GM23338 (cell line): Measurements from ENCODE around the gene CKS1B. TPM values are rescaled to one million over a fixed set of nuclear protein-coding genes. Genes with fewer than 3 reads are reported as not detected.

Experiments
- ATAC-seq: fragments of 200-7000 bp; cut with Tn5 transposase; 3 replicates; pipeline ENCODE4 v1.9.1; 2020
- DNase-seq: peaks from one replicate; pipeline ENCODE4 v3.0.0-alpha.2; 2015; ENCODE audit warnings: low spot score
- H2AFZ ChIP-seq: fragments of 200-600 bp; sonication (generic); 2 replicates; pipeline ENCODE4 v1.8.0; 2016; ENCODE audit warnings: antibody characterized with exemption, mild to moderate bottlenecking, moderate library complexity
- H3F3A ChIP-seq: fragments of 200-600 bp; sonication (generic); replicated peaks from 2 replicates; pipeline ENCODE4 v1.8.0; 2017; ENCODE audit warnings: antibody characterized with exemption, mixed run types, low read depth
- H3K27ac ChIP-seq: fragments of 200-600 bp; sonication (generic); 2 replicates; pipeline ENCODE4 v1.6.1; 2016; ENCODE audit warnings: low read depth
- H3K27me3 ChIP-seq: fragments of 200-600 bp; sonication (generic); 2 replicates; pipeline ENCODE4 v1.8.0; 2016; ENCODE audit warnings: mild to moderate bottlenecking, mixed run types, moderate library complexity; ENCODE audit not compliant: insufficient read depth
- H3K36me3 ChIP-seq: fragments of 200-600 bp; sonication (generic); 2 replicates; pipeline ENCODE4 v1.8.0; 2016; ENCODE audit warnings: mild to moderate bottlenecking; ENCODE audit not compliant: insufficient read depth
- H3K4me1 ChIP-seq: fragments of 200-600 bp; sonication (generic); 2 replicates; pipeline ENCODE4 v1.8.0; 2016; ENCODE audit warnings: mild to moderate bottlenecking, moderate library complexity; ENCODE audit not compliant: insufficient read depth
- H3K4me2 ChIP-seq: fragments of 200-600 bp; sonication (generic); 2 replicates; pipeline ENCODE4 v1.7.1; 2017; ENCODE audit warnings: mixed run types
- H3K4me3 ChIP-seq: fragments of 200-600 bp; sonication (generic); 2 replicates; pipeline ENCODE4 v1.6.1; 2016; ENCODE audit warnings: mixed run types
- H3K79me2 ChIP-seq: fragments of 200-600 bp; sonication (generic); replicated peaks from 2 replicates; pipeline ENCODE4 v1.8.0; 2017; ENCODE audit warnings: mild to moderate bottlenecking; ENCODE audit not compliant: insufficient read depth
- H3K9me2 ChIP-seq: fragments of 200-600 bp; sonication (generic); 2 replicates; pipeline ENCODE4 v1.8.0; 2017; ENCODE audit not compliant: insufficient read depth
- H4K20me1 ChIP-seq: fragments of 200-600 bp; sonication (generic); replicated peaks from 2 replicates; pipeline ENCODE4 v1.8.0; 2017; ENCODE audit warnings: mild to moderate bottlenecking; ENCODE audit not compliant: insufficient read depth
- H3K27ac Mint-ChIP-seq: 2 replicates; pipeline ENCODE4 v1.8.0; 2020; ENCODE audit warnings: inconsistent platforms, mild to moderate bottlenecking, moderate library complexity, mixed read lengths
- H3K27me3 Mint-ChIP-seq: 3 replicates; pipeline ENCODE4 v1.8.0; 2022; ENCODE audit warnings: low read depth, mild to moderate bottlenecking, moderate library complexity, mixed read lengths, inconsistent platforms; ENCODE audit not compliant: insufficient read depth, poor library complexity
- H3K36me3 Mint-ChIP-seq: 3 replicates; pipeline ENCODE4 v1.8.0; 2021; ENCODE audit warnings: low read depth, mild to moderate bottlenecking, inconsistent platforms, moderate library complexity, mixed read lengths
- H3K4me1 Mint-ChIP-seq: 3 replicates; pipeline ENCODE4 v1.8.0; 2020; ENCODE audit warnings: mild to moderate bottlenecking, inconsistent platforms, mixed read lengths
- H3K4me3 Mint-ChIP-seq: 3 replicates; pipeline ENCODE4 v1.8.0; 2021; ENCODE audit warnings: moderate library complexity, mild to moderate bottlenecking, inconsistent platforms, mixed read lengths
- H3K9me3 Mint-ChIP-seq: 3 replicates; pipeline ENCODE4 v1.8.0; 2020; ENCODE audit warnings: moderate library complexity, mild to moderate bottlenecking, inconsistent platforms, mixed read lengths
- CTCF ChIP-seq, 2 experiments: fragments of 200-600 bp in 1 of 2; sonication (generic) in 1 of 2; conservative IDR thresholded peaks; 2 replicates each; pipeline versions ENCODE4 v1.5.1 to v1.6.1; 2016 to 2017; ENCODE audit warnings: antibody characterized with exemption in 2 of 2, low read depth in 2 of 2, mild to moderate bottlenecking in 2 of 2, moderate library complexity in 1 of 2
- REST ChIP-seq: IDR thresholded peaks from one replicate; pipeline ENCODE4 v1.6.1; 2018; ENCODE audit warnings: antibody characterized with exemption; ENCODE audit not compliant: unreplicated experiment
- ZNF114 ChIP-seq: fragments of 250-450 bp; sonication (Bioruptor Pico); IDR thresholded peaks from 2 replicates; pipeline ENCODE4 v1.5.0; 2020; ENCODE audit warnings: mild to moderate bottlenecking, moderate library complexity
- ZNF462 ChIP-seq: fragments of 250-450 bp; sonication (Bioruptor Pico); IDR thresholded peaks from 2 replicates; pipeline ENCODE4 v1.5.0; 2020; ENCODE audit warnings: mild to moderate bottlenecking, moderate library complexity
- polyA plus RNA-seq: library from polyadenylated mRNA; unstranded; fragments of >200 nt; fragmentation: Nextera tagmentation; extraction: Ambion mirVana; gene quantifications from 2 replicates; pipeline ENCODE4 v1.2.1, GENCODE V29; 2016
- total RNA-seq: library from RNA; depleted of rRNA; stranded (reverse); fragments of >200 nt; shearing (Covaris generic); gene quantifications from 2 replicates; pipeline ENCODE4 v1.2.3, GENCODE V29; 2014

Gene CKS1B
- total and polyA plus RNA-seq, 2 experiments from 2014 or later = 296 to 617 TPM

GRCh38 chr1:154999571-155000410 is 25.3 kb downstream of the CKS1B start:
- DNase-seq (peak; percentile 79), ATAC-seq (peak; percentile 10)
- peak overlapping the region; percentile 99 for H3K27ac Mint-ChIP-seq
- Histone ChIP-seq H3K27ac (peak overlapping the region; percentile 96), H3K9me2 (no peaks in the 10 kb centered on the region), H3K79me2 (peaks cover 12% of the 10 kb centered on the region), H3K4me1 (peaks cover 11% of the 10 kb centered on the region), H2AFZ (no peak overlapping the region), H4K20me1 (no peaks in the 10 kb centered on the region), H3K4me2 (peak overlapping the region; percentile 82), H3K27me3 (no peaks in the 10 kb centered on the region), H3K36me3 (no peaks in the 10 kb centered on the region), H3F3A (peaks cover 16% of the 10 kb centered on the region), H3K4me3 (peak overlapping the region; percentile 90)
- peaks cover 23% of the 10 kb centered on the region for H3K27me3 Mint-ChIP-seq
- H3K4me1 Mint-ChIP-seq = peaks cover 22% of the 10 kb centered on the region
- no peaks in the 10 kb centered on the region for H3K36me3 Mint-ChIP-seq
- no peaks in the 10 kb centered on the region for H3K9me3 Mint-ChIP-seq
- H3K4me3 Mint-ChIP-seq = peak overlapping the region; percentile 90
- TF ChIP-seq ZNF462 (CRISPR knock-in tag) (no peak), CTCF (conservative IDR thresholded peaks at IDR 0.05; ENCODE audit: low read depth in 2 of 2) (0 out of 4 replicates have a peak, but pooled peaks of 1 of the 2 experiments have one; percentile 1), ZNF114 (CRISPR knock-in tag) (no peak), REST (peak; percentile 23)
